Measurements from ENCODE around the gene P3H1. TPM values are rescaled to one million over a fixed set of nuclear protein-coding genes. Genes with fewer than 3 reads are reported as not detected.
"Not testable (repeated sequence)": the region's sequence is repeated elsewhere in the genome, so short reads cannot be mapped to it uniquely, and the experiment has no call there.

The P3H1 gene, protein sequence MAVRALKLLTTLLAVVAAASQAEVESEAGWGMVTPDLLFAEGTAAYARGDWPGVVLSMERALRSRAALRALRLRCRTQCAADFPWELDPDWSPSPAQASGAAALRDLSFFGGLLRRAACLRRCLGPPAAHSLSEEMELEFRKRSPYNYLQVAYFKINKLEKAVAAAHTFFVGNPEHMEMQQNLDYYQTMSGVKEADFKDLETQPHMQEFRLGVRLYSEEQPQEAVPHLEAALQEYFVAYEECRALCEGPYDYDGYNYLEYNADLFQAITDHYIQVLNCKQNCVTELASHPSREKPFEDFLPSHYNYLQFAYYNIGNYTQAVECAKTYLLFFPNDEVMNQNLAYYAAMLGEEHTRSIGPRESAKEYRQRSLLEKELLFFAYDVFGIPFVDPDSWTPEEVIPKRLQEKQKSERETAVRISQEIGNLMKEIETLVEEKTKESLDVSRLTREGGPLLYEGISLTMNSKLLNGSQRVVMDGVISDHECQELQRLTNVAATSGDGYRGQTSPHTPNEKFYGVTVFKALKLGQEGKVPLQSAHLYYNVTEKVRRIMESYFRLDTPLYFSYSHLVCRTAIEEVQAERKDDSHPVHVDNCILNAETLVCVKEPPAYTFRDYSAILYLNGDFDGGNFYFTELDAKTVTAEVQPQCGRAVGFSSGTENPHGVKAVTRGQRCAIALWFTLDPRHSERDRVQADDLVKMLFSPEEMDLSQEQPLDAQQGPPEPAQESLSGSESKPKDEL
- 10 to 100 TPM; 16.6 to 28.0 (median 24.2) TPM for total RNA-seq

DNA sequence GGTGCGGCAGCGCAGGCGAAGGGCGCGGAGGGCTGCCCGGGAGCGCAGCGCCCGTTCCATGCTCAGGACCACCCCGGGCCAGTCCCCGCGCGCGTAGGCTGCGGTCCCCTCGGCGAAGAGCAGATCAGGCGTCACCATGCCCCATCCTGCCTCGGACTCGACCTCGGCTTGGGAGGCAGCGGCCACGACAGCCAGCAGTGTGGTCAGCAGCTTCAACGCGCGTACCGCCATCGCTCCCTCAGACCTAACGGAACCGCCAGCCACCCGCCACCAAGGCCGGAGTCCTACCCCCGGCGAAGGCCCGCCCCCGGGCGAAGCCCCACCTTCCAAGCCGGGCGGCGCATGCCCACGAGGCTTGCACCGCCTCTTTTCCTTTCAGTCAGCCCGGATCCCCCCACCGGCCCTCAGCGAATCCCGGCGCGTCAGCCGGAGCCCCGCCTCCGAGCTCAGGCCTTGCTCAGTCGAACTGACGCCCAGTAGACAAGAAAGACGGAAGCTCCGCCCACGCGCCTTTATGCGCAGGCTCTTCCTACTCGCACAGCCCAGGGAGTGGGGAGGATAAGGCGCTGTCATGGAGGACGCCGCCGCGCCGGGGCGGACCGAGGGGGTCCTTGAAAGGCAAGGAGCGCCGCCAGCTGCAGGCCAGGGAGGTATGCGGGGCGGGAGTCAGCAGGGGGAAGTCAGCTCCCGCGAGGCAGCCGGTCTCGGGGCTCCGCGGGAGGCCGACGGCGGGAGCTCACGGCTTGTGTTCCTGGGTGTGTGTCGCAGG lies at the start of gene P3H1, which contains the start of gene C1orf50:
Gene P3H1, minus strand, starts transcription at position 288 of the 769 bp plus-strand sequence. Its CDS starts 57 bp downstream, at position 231.
Gene C1orf50, plus strand, starts transcription at position 509 of the 769 bp plus-strand sequence. Its CDS starts 63 bp downstream, at position 572.
- WGBS, 2 donors: 0% methylated on average over 2 to 14 of the region's 82 CpGs
- peak; percentile 100 for DNase-seq
- peak within 1 kb of the TSS; percentile 69 to 79 (median 76) for H3K27ac ChIP-seq
- TF ChIP-seq, protein P1, sequence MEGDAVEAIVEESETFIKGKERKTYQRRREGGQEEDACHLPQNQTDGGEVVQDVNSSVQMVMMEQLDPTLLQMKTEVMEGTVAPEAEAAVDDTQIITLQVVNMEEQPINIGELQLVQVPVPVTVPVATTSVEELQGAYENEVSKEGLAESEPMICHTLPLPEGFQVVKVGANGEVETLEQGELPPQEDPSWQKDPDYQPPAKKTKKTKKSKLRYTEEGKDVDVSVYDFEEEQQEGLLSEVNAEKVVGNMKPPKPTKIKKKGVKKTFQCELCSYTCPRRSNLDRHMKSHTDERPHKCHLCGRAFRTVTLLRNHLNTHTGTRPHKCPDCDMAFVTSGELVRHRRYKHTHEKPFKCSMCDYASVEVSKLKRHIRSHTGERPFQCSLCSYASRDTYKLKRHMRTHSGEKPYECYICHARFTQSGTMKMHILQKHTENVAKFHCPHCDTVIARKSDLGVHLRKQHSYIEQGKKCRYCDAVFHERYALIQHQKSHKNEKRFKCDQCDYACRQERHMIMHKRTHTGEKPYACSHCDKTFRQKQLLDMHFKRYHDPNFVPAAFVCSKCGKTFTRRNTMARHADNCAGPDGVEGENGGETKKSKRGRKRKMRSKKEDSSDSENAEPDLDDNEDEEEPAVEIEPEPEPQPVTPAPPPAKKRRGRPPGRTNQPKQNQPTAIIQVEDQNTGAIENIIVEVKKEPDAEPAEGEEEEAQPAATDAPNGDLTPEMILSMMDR (IDR thresholded peaks at IDR 0.05): no peak
- peak; percentile 80 to 98 for TF ChIP-seq POLR2A (IDR thresholded peaks at IDR 0.05)
- peaks cover 10 to 23% of the 10 kb centered on the region in 2 donors for H3K4me1 ChIP-seq
- intact Hi-C loops (cut with DNase I): loop anchor here (5.0 kb wide), 1 partner anchor 50 kb away; the partner anchor contains the start of genes ERMAP and SVBP
- H3K4me3 ChIP-seq (replicated peaks in 1 of 3): peak within 1 kb of the TSS; percentile 93 to 100 (median 97)
- no peaks in the 10 kb centered on the region for H3K27me3 ChIP-seq
- H3K9me3 ChIP-seq: no peaks in the 10 kb centered on the region
- H3K36me3 ChIP-seq: peaks cover 0 to 4% of the 10 kb centered on the region in 2 donors

DNA sequence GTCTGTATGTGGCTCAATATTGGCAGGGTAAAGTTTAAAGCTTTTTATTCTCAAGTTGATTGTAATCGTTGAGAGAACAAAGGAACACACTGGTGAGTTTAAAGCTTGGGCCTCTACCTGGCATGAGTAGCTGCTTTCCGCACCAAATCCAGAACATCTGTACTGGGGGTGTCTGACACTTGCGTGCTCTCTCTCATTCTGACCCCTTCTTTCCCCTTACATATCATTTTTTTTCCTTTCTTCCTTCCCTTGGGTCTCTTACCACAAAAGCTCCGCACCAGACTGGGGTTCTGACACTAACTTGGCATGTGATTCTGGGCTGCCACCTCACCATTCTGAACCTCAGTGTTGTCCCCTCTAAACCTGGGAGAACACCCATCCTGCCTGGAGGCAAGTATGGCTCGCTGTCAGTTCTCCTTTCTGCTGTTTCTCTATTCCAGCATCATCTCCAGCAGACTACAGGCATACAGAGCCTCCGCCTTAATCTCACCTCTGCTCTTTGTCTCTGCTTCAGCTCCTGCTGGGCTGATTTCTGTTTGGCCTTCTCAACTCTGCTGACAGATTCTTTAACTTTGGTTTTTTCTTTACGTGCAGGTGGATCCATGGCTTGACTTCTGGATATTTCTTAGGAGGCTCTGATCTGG lies 49.2 kb upstream of the P3H1 start:
- Histone ChIP-seq H3K27ac (peak overlapping the region; percentile 91 to 100 (median 97)), H3K9me3 (no peaks in the 10 kb centered on the region), H3K27me3 (no peaks in the 10 kb centered on the region), H3K4me1 (peaks cover 10 to 13% of the 10 kb centered on the region in 2 donors), H3K4me3 (replicated peaks in 1 of 3) (peak overlapping the region in 2 of 3 donors; percentile 43 to 60), H3K36me3 (no peaks in the 10 kb centered on the region)
- DNase-seq: no peak
- TF ChIP-seq, protein P1 (IDR thresholded peaks at IDR 0.05): no peak
- TF ChIP-seq POLR2A (IDR thresholded peaks at IDR 0.05): no peak
- intact Hi-C loops (cut with DNase I): loop anchor here (5.0 kb wide), 1 partner anchor 49 kb away; the partner anchor contains the start of genes C1orf50 and P3H1
- 45 to 46% methylated on average over 7 of the region's 7 CpGs for WGBS, 2 donors

DNA sequence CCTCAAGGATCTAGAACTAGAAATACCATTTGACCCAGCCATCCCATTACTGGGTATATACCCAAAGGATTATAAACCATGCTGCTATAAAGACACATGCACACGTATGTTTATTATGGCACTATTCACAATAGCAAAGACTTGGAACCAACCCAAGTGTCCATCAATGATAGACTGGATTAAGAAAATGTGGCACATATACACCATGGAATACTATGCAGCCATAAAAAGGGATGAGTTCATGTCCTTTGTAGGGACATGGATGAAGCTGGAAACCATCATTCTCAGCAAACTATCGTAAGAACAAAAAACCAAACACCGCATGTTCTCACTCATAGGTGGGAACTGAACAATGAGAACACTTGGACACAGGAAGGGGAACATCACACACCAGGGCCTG lies 48.0 kb upstream of the P3H1 start:
- H3K36me3 ChIP-seq; H3K27ac ChIP-seq; H3K4me3 ChIP-seq (replicated peaks in 1 of 3); H3K27me3 ChIP-seq; H3K9me3 ChIP-seq; DNase-seq: not testable (repeated sequence)
- H3K4me1 ChIP-seq: peaks cover 10 to 13% of the 10 kb centered on the region in 2 donors
- intact Hi-C loops (cut with DNase I): loop anchor here (5.0 kb wide), 1 partner anchor 48 kb away; the partner anchor contains the start of genes C1orf50 and P3H1
- WGBS, 2 donors: 96 to 100% methylated on average over 3 of the region's 3 CpGs

DNA sequence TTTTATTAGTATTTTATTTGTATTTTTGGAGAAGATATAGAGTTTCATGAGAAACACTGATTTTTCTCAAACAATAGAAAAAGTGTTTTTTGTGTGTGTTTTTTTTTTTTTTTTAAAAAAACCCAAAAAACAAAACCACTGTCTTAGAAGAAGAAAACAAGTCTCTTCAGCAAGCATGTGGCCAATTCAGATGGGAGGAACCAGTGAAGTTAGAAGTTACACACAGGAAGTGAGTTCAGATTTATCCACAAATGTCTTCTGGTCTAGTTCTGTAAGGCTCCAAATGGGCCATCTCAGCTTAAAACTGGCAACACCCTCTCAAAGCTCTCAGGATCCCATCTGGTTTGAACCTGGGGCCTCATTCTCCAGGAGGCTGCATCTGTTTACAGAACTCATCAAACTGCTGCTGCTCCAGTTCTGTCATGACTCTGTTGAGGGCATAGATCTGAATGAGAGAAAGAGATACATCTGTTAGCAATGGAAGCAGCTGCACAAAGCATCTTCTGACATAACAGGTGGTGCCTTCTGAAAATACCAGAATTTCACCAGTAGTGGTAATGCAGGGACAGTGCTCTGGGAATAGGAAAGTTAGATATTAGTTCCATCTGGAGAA lies 40.3 kb upstream of the P3H1 start:
- Histone ChIP-seq H3K4me3 (replicated peaks in 1 of 3) (no peak overlapping the region), H3K27me3 (no peaks in the 10 kb centered on the region), H3K27ac (no peak overlapping the region), H3K36me3 (no peaks in the 10 kb centered on the region), H3K9me3 (no peaks in the 10 kb centered on the region), H3K4me1 (no peaks in the 10 kb centered on the region)
- intact Hi-C loops (cut with DNase I): no loop called here
- no peak for TF ChIP-seq POLR2A (IDR thresholded peaks at IDR 0.05)
- TF ChIP-seq, protein P1 (IDR thresholded peaks at IDR 0.05): no peak
- DNase-seq: no peak

Measured in thyroid gland (tissue), 4 donors.